ENCODE results near the gene BAZ2B. TPM values are rescaled to one million over a fixed set of nuclear protein-coding genes. Genes with fewer than 3 reads are reported as not detected.

The BAZ2B gene
- total RNA-seq, 1 experiment from 2014 or later: 33.0 TPM

DNA sequence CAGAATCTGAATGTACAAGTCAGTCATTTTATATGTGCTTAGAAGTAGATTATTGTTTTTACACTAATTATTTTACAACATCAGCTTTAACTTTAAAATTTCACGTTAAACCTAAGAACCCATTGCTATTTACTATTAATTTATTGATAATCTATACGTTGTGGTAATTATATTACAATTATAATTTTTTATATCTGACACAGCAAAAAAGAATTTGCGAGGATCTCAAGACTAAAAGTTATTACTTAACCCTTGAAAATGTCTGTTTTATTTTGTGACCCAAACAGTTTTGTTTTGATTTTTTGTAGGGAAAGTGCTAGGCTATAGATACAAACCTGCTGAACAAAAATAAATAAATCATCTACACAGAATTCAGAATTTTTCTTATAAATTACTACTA, 30.3 kb downstream of the BAZ2B start:
- ATAC-seq: no peak
- H3K9me3 Mint-ChIP-seq: peaks cover under 1% of the 10 kb centered on the region; the same call in 1 of the 2 replicates
- DNase-seq (ENCODE audit: low spot score): no peak
- CTCF ChIA-PET: no interaction called here
- H3K4me1 Mint-ChIP-seq: peaks cover 2% of the 10 kb centered on the region; the same call in 1 of the 2 replicates
- POLR2A ChIA-PET: no interaction called here
- TF ChIP-seq, protein P1, sequence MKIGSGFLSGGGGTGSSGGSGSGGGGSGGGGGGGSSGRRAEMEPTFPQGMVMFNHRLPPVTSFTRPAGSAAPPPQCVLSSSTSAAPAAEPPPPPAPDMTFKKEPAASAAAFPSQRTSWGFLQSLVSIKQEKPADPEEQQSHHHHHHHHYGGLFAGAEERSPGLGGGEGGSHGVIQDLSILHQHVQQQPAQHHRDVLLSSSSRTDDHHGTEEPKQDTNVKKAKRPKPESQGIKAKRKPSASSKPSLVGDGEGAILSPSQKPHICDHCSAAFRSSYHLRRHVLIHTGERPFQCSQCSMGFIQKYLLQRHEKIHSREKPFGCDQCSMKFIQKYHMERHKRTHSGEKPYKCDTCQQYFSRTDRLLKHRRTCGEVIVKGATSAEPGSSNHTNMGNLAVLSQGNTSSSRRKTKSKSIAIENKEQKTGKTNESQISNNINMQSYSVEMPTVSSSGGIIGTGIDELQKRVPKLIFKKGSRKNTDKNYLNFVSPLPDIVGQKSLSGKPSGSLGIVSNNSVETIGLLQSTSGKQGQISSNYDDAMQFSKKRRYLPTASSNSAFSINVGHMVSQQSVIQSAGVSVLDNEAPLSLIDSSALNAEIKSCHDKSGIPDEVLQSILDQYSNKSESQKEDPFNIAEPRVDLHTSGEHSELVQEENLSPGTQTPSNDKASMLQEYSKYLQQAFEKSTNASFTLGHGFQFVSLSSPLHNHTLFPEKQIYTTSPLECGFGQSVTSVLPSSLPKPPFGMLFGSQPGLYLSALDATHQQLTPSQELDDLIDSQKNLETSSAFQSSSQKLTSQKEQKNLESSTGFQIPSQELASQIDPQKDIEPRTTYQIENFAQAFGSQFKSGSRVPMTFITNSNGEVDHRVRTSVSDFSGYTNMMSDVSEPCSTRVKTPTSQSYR (CRISPR knock-in tag; IDR thresholded peaks at IDR 0.05): no peak
- no peak for TF ChIP-seq CREB1 (CRISPR knock-in tag; IDR thresholded peaks at IDR 0.05)
- no peak for TF ChIP-seq ZBTB43 (CRISPR knock-in tag; IDR thresholded peaks at IDR 0.05)
- TF ChIP-seq, protein P2, sequence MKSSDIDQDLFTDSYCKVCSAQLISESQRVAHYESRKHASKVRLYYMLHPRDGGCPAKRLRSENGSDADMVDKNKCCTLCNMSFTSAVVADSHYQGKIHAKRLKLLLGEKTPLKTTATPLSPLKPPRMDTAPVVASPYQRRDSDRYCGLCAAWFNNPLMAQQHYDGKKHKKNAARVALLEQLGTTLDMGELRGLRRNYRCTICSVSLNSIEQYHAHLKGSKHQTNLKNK (CRISPR knock-in tag; IDR thresholded peaks at IDR 0.05): no peak
- TF ChIP-seq, protein P3, sequence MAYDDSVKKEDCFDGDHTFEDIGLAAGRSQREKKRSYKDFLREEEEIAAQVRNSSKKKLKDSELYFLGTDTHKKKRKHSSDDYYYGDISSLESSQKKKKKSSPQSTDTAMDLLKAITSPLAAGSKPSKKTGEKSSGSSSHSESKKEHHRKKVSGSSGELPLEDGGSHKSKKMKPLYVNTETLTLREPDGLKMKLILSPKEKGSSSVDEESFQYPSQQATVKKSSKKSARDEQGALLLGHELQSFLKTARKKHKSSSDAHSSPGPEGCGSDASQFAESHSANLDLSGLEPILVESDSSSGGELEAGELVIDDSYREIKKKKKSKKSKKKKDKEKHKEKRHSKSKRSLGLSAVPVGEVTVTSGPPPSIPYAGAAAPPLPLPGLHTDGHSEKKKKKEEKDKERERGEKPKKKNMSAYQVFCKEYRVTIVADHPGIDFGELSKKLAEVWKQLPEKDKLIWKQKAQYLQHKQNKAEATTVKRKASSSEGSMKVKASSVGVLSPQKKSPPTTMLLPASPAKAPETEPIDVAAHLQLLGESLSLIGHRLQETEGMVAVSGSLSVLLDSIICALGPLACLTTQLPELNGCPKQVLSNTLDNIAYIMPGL (CRISPR knock-in tag; IDR thresholded peaks at IDR 0.05): no peak
- peaks cover 10% of the 10 kb centered on the region for H3K36me3 Mint-ChIP-seq
- no peaks in the 10 kb centered on the region for H3K27me3 Mint-ChIP-seq (ENCODE audit: low read depth)
- H3K4me3 Mint-ChIP-seq: no peak overlapping the region
- no peak overlapping the region for H3K27ac Mint-ChIP-seq

GRCh38 chr2:159585622-159586021, 30.7 kb downstream of the BAZ2B start:
- H3K4me3 Mint-ChIP-seq: no peak overlapping the region
- ChIA-PET CTCF (no interaction called here), POLR2A (no interaction called here)
- no peaks in the 10 kb centered on the region for H3K27me3 Mint-ChIP-seq (ENCODE audit: low read depth)
- ATAC-seq (no peak), DNase-seq (ENCODE audit: low spot score) (no peak)
- no peak overlapping the region for H3K27ac Mint-ChIP-seq
- H3K4me1 Mint-ChIP-seq: peaks cover 2% of the 10 kb centered on the region; the same call in 1 of the 2 replicates
- H3K9me3 Mint-ChIP-seq: peaks cover 5% of the 10 kb centered on the region
- peaks cover 14% of the 10 kb centered on the region for H3K36me3 Mint-ChIP-seq
- no peak for TF ChIP-seq TP53 (CRISPR knock-in tag; IDR thresholded peaks at IDR 0.05)
- TF ChIP-seq MXD4 (CRISPR knock-in tag; IDR thresholded peaks at IDR 0.05; ENCODE audit: borderline replicate concordance): no peak
- TF ChIP-seq IRF2 (CRISPR knock-in tag; IDR thresholded peaks at IDR 0.05; ENCODE audit: borderline replicate concordance, low read depth): no peak
- TF ChIP-seq ARID4B (CRISPR knock-in tag; IDR thresholded peaks at IDR 0.05; ENCODE audit: borderline replicate concordance): no peak
- no peak for TF ChIP-seq ZNF532 (CRISPR knock-in tag; IDR thresholded peaks at IDR 0.05; ENCODE audit: borderline replicate concordance)
- TF ChIP-seq ZNF416 (CRISPR knock-in tag; IDR thresholded peaks at IDR 0.05): no peak
- no peak for TF ChIP-seq GRHL2 (CRISPR knock-in tag; IDR thresholded peaks at IDR 0.05; ENCODE audit: insufficient replicate concordance, severe bottlenecking)
- no peak for TF ChIP-seq CREM (CRISPR knock-in tag; IDR thresholded peaks at IDR 0.05)
- no peak for TF ChIP-seq ESRRA (CRISPR knock-in tag; IDR thresholded peaks at IDR 0.05; ENCODE audit: borderline replicate concordance)
- TF ChIP-seq, protein P2 (CRISPR knock-in tag; IDR thresholded peaks at IDR 0.05): no peak
- TF ChIP-seq CBFB (CRISPR knock-in tag; IDR thresholded peaks at IDR 0.05; ENCODE audit: low read depth): no peak
- no peak for TF ChIP-seq NR3C1 (CRISPR knock-in tag; conservative IDR thresholded peaks at IDR 0.05; ENCODE audit: low read depth)
- no peak for TF ChIP-seq FOXP1 (CRISPR knock-in tag; IDR thresholded peaks at IDR 0.05; ENCODE audit: borderline replicate concordance)

All from WTC11 (cell line).